ENCODE measurements around the gene PPOX.

DNA sequence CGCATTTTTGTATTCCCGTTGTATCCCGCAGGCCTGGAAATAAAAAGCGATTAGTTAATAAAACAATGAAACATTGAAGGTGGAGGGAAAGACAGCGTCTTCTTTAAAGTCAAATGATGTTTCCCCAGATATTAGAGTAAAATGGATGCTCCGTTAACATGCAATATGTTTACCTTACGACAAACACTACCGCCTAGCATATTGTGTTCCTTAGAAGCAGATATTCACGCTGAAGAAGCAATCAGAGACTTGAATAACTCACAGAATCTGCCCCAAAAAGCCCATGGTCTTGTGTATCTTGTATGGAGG is 11.7 kb downstream of the PPOX start:
- TF ChIP-seq, protein P1, sequence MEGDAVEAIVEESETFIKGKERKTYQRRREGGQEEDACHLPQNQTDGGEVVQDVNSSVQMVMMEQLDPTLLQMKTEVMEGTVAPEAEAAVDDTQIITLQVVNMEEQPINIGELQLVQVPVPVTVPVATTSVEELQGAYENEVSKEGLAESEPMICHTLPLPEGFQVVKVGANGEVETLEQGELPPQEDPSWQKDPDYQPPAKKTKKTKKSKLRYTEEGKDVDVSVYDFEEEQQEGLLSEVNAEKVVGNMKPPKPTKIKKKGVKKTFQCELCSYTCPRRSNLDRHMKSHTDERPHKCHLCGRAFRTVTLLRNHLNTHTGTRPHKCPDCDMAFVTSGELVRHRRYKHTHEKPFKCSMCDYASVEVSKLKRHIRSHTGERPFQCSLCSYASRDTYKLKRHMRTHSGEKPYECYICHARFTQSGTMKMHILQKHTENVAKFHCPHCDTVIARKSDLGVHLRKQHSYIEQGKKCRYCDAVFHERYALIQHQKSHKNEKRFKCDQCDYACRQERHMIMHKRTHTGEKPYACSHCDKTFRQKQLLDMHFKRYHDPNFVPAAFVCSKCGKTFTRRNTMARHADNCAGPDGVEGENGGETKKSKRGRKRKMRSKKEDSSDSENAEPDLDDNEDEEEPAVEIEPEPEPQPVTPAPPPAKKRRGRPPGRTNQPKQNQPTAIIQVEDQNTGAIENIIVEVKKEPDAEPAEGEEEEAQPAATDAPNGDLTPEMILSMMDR (IDR thresholded peaks at IDR 0.05; ENCODE audit: low read length), result no peak
- no peak for TF ChIP-seq EZH2 (IDR thresholded peaks at IDR 0.05; ENCODE audit: borderline replicate concordance, low read length)

Measured in OCI-LY1 (cell line).